Measurements from ENCODE around the gene CH25H. TPM values are rescaled to one million over a fixed set of nuclear protein-coding genes. Genes with fewer than 3 reads are reported as not detected.
"Not testable (repeated sequence)": the region's sequence is repeated elsewhere in the genome, so short reads cannot be mapped to it uniquely, and the experiment has no call there.

The CH25H gene, protein sequence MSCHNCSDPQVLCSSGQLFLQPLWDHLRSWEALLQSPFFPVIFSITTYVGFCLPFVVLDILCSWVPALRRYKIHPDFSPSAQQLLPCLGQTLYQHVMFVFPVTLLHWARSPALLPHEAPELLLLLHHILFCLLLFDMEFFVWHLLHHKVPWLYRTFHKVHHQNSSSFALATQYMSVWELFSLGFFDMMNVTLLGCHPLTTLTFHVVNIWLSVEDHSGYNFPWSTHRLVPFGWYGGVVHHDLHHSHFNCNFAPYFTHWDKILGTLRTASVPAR
- total RNA-seq = 3.6 TPM

GRCh38 chr10:89207181-89207800, at the start of gene CH25H:
Gene CH25H, minus strand, starts transcription at chr10:89207317. Its CDS starts 25 bp downstream, at chr10:89207292.
- peak; percentile 81 for DNase-seq (ENCODE audit: low spot score)

DNA sequence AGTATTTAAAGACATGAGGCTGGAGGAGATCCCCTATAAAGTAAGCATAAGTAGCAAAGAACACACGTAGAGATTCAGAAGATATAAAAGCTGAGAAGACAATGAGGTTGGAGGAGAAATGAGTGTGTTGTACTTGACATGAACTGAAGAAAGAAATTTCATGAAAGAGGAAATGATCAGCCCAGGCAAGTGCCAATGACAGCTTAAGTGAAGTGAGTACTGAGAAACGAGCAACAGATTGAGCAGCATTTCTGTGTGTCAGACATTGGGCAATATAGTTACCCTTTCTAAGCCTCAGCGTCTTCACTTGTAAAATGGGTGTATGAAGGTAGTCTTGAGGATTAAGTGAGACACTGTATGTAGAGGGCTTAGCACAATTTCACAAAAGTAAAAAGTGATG, 49.2 kb upstream of the CH25H start:
- DNase-seq (ENCODE audit: low spot score) = no peak

DNA sequence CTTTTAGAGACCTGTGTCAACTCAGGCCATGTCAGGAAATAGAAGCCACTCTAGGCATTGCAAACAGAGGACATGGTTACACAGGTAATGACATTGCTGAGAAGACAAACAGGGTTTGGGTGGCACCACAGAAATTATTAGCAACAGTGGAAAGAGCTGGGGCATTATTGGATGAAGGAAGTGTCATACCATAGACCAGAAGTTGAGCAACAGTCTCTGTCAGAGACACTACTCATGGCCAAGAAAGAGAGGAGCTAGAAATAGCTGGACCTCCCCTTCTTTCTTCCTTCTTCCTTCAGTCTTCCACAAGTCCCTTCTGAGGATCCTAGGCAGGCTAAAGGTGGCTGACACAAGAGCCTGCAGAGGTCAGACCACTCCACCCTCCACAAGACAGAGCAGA, 48.7 kb upstream of the CH25H start:
- DNase-seq (ENCODE audit: low spot score) = no peak

DNA sequence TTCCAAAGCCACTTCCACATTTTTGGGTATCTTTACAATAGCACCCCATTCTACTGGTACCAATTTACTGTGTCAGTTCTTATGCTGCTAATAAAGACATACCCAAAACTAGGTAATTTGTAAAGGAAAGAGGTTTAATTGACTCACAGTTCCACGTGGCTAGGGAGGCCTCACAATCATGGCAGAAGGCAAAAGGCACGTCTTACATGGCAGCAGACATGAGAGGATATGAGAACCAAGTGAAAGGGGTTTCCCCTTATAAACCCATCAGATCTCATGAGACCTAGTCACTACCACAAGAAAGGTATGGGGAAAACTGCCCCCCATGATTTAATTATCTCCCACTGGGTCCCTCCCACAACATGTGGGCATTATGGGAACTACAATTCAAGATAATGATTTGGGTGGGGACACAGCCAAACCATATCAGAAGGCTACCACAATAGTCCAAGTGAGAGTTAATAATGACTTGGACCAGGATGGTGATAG, 48.0 kb upstream of the CH25H start:
- DNase-seq (ENCODE audit: low spot score) = not testable (repeated sequence)

- DNase-seq (ENCODE audit: low spot score) = no peak
Measured at GRCh38 chr10:89252225-89252585, 45.1 kb upstream of the CH25H start.

- peak; percentile 97 for DNase-seq (ENCODE audit: low spot score)
Measured at GRCh38 chr10:89251409-89252224, 44.5 kb upstream of the CH25H start, which contains the start of gene LIPA. Gene LIPA, minus strand, starts transcription at chr10:89251775. Its CDS starts 4,127 bp downstream, at chr10:89247648.

GRCh38 chr10:89250865-89251408, 43.8 kb upstream of the CH25H start:
- no peak for DNase-seq (ENCODE audit: low spot score)

DNA sequence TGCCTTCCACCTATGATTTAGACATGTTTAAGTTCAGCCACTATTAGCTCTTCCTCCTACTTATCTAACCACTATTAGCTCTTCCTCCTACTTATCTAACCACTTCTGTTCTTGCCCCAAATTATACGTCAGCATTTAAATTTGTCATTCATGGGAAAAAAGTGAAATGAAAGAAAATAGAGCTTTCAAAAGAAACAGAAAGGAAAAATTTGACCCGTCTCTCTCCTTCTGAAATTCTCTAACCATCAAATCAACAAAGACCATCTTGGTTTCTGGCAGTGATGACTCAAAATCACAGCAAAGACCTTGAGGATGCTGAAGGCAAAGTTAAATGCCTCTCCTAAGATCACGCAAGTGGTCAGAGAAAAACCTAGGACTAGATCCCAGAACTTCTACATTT, 41.9 kb upstream of the CH25H start:
- no peak for DNase-seq (ENCODE audit: low spot score)

GRCh38 chr10:89247623-89248022, 40.5 kb upstream of the CH25H start:
- DNase-seq (ENCODE audit: low spot score) = not testable (repeated sequence)

DNA sequence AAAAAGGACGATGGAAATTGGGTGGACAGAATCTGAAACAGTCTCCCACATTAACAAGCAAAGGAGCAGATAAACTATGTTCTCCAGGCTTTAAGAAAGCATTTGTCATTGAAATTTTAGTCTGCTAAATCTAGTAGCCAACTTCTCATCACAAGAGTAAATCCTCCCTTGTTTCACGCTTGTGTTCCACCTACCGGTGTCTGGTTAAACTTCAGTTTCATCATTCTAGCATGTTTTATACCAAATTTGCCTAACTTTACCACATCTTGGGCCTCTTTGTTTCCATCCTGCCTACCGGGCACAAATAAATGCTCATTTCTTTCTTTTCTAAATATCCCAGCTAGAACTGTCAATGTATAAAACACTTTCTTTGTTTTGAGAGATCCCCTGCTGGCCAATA, 38.7 kb upstream of the CH25H start:
- no peak for DNase-seq (ENCODE audit: low spot score)

DNA sequence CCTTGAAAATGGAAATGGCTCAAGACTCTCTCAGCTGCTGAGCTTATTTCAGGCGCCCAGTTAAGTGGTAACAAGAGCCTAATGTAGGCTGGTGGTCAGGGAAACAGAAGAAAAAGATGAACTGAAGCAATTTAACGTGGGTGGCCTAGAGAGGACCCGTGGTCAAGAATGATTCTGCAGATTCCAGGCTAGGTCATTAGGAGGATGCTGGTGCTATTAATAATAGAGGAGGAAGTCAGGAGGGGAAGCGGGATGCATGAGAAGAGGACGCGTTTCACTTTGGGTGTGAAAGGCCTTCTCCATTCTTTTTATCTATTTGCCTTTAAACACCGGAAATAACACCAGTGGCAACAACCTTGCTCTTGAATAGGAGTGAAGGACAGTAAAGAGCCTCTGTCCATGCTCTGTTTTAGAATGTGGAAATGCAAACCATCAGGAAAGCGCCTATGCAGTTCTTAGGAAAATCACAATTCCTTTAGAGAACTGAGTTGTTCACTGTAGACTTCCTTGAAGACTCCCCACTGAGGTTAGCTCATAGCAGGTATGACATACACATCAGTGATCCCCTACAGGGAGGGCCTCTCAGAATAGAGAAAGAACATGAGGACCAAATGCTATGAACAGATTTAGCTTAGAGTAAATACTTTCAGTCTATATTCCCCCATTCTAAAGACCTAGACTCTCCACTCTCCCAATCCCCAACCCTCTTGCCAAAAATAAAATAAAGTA, 35.9 kb upstream of the CH25H start:
- DNase-seq (ENCODE audit: low spot score) = no peak

- DNase-seq (ENCODE audit: low spot score) = no peak
Measured at GRCh38 chr10:89242345-89242684, 35.2 kb upstream of the CH25H start.

DNA sequence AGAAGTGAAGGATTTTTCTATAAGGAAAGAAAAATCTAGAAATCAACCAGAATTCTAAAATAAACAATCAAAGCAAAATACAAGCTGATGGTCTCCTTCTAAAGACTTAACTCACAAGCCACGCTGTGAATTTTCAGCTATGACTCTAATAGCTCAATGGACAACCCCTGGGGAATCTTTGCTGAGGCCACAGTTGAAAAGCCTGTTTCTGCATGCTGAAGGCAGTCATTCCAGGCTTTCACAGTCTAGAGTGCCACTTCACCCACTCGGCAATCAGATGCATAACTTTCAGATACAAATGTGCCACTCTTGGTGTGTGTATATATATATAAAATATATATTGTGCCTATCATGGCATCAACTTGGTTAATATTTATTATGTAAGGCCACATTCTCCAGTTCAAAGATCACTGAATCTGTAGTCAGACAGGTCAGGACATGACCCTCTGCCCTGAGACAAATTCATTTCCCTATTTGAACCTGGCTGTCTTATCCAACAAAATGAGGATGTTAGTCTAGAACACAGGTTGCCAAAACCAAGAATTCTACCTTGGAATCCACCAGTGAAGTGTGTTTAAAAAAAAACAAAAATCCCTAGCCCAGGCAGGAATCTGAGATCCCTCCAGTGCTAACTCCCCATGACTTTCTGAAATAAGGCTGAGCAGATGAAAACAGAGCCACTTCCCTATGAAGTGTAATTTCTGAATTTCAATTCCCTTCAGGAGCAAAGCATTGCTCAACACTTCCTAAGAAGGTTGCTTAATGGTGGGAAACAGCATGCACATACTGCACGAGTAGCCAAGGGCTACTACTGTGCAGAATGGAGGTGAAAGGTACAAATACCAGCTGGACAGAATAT, 34.6 kb upstream of the CH25H start:
- DNase-seq (ENCODE audit: low spot score) = no peak

- no peak for DNase-seq (ENCODE audit: low spot score)
Measured at GRCh38 chr10:89241026-89241425, 33.9 kb upstream of the CH25H start.

DNA sequence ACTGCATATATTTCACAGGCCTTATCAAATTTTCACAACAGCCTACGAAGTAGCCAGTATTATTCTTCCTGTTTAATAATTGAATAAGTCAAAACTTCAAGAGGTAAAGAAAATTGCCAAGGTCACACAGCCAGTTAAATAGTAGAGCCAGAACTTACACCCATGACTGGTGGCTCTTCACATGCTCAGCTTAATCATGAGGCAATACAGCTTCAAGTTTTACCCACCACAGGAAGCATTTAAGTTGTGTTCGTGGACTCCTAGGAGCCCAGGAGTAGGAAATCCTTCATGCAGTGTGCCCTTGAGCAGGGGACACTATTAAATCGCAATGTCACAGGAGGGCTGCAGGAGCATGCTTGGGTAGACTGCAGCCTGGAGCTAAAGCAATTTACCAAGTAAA, 33.4 kb upstream of the CH25H start:
- DNase-seq (ENCODE audit: low spot score) = no peak

DNA sequence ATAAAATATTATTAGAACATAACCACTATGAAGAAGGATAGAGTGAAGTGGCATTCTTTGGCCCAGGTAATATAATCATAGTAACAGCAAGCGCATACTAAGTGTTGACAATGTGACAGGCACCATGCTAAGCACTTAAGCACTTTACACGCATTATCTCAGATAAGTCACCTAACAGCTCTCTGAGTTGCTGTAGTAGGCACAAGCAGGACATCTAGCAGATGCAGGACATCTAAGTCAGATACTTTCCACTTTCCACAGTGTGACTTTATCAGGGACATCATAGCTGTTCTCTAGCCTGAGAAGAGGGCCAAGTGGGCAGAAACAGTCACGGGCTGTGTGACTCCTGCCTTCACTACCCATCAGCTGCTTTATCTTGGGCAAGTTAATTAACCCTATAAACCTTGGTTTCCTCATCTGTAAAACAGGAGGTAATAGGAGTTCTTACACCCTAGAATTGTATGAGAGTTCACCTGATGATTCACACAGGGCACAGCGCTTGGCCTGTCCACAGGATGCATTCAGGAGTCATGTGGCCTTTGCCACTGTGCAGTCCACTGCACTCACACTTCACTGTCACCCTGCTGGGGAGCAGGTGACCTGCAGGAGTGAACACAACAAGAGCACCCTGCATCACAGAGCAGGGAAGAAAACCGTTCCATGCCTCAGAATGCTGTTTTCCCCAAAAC, 32.0 kb upstream of the CH25H start:
- no peak for DNase-seq (ENCODE audit: low spot score)

- DNase-seq (ENCODE audit: low spot score) = no peak
Measured at GRCh38 chr10:89237849-89238248, 30.7 kb upstream of the CH25H start.

DNA sequence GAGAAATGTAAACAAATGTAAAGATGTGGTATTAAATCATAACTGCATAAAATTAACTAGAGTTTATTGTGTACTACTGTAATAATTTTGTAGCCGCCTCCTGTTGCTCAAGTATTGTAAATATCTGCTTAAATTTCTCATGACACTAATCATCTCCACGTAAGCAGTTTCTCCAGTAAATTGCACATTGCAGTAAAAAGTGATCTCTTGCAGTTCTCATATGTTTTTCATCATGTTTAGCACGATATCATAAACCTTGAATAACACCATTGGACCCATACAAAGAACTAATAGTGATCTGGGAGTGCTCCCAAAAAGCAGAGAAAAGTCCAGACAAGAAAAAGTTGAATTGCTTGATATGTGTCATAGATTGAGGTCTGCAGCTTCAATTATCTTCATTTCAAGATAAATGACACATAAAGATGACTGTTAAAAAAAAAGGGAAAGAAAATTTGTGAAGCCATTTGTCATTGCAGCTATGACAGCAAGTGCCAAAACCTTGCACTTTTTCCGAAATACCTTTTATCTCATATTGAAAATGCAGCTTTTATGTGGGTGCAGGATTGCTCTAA, 29.2 kb upstream of the CH25H start:
- no peak for DNase-seq (ENCODE audit: low spot score)

DNA sequence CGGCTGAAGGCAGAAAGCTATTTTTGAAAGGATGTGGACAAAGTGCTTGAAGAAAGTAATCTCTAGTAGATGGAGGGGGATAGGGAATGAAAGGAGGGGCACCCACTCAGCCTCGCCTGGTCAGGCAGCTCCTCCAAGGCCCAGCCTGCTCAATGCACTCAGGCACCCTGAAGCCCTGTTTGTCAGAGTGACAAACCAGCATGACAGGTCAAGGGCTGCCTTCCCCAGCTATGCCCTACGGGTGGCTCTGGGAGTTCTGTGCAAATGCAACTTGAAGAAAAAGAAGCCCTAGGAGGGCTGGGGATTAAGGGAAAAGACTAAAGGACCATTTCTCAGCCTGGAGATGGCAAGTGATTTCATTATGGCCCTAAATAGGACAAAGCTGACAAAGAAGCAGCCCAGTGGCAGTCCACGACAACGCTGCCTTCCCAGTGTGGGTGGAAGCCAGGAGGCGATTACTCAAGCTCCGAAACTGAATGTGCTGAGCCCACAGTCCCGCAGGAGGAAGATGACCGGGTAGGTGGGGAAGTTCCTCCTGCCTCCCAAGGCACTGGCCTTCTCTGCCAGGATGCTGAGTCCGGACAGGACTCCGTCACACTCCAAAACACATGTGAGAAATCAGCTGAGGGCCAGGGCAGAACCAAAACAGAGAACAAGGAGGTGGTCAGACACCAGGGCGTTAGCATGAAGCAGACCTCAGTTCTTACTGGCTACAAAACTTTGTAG, 28.1 kb upstream of the CH25H start:
- peak; percentile 52 for DNase-seq (ENCODE audit: low spot score)
